ENCODE results near the gene FURIN. TPM values are rescaled to one million over a fixed set of nuclear protein-coding genes. Genes with fewer than 3 reads are reported as not detected.
A peak's percentile ranks its signal among the peaks of the same experiment; 100 is the strongest.

The FURIN gene
- total and polyA plus RNA-seq, 2 of the 4 experiments (the other 2 are of a cell fraction), result 34.8 to 54.3 TPM

DNA sequence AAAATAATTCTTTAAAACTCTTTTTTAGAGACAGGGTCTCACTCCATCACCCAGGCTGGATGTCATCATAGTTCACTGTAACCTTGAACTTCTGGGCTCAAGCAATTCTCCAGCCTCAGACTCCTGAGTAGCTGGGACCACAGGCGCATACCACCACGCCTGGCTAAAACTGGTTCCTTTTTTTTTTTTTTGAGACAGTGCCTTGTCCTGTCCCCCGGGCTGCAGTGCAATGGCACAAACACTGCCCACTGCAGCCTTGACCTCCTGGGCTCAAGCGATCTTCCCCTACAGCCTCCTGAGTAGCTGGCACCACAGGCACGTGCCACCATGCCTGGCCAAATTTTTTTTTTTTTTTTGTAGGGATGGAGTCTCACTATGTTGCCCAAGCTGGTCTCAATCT, 23.7 kb upstream of the FURIN start:
- TF ChIP-seq SMC3 (IDR thresholded peaks at IDR 0.05; ENCODE audit: low read depth, low read length) (no peak), NFE2L2 (IDR thresholded peaks at IDR 0.05; ENCODE audit: low read depth, low read length) (no peak), RCOR1 (IDR thresholded peaks at IDR 0.05; ENCODE audit: insufficient replicate concordance, low read length) (no peak), FOS (IDR thresholded peaks at IDR 0.05; ENCODE audit: low read depth, low read length) (no peak), MXI1 (IDR thresholded peaks at IDR 0.05; ENCODE audit: borderline replicate concordance, low read depth, low read length) (no peak), MAZ (IDR thresholded peaks at IDR 0.05; ENCODE audit: borderline replicate concordance, low read depth, low read length) (no peak), CHD1 (IDR thresholded peaks at IDR 0.05; ENCODE audit: low read depth, low read length) (no peak), CEBPB (IDR thresholded peaks at IDR 0.05; ENCODE audit: low read depth, low read length) (no peak)
- TF ChIP-seq, protein P1, sequence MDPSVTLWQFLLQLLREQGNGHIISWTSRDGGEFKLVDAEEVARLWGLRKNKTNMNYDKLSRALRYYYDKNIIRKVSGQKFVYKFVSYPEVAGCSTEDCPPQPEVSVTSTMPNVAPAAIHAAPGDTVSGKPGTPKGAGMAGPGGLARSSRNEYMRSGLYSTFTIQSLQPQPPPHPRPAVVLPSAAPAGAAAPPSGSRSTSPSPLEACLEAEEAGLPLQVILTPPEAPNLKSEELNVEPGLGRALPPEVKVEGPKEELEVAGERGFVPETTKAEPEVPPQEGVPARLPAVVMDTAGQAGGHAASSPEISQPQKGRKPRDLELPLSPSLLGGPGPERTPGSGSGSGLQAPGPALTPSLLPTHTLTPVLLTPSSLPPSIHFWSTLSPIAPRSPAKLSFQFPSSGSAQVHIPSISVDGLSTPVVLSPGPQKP (IDR thresholded peaks at IDR 0.05; ENCODE audit: borderline replicate concordance, low read depth, low read length), result no peak
- TF ChIP-seq, protein P2, sequence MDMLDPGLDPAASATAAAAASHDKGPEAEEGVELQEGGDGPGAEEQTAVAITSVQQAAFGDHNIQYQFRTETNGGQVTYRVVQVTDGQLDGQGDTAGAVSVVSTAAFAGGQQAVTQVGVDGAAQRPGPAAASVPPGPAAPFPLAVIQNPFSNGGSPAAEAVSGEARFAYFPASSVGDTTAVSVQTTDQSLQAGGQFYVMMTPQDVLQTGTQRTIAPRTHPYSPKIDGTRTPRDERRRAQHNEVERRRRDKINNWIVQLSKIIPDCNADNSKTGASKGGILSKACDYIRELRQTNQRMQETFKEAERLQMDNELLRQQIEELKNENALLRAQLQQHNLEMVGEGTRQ (IDR thresholded peaks at IDR 0.05; ENCODE audit: low read depth, low read length), result no peak
- Histone ChIP-seq H3K9ac (ENCODE audit: low read depth, low read length) (no peak overlapping the region), H2AK9ac (replicated peaks; ENCODE audit: low read depth, low read length, poor library complexity) (no peak overlapping the region), H3K4ac (ENCODE audit: low read depth, low read length) (peak overlapping the region; percentile 57; the same call in 1 of the 2 replicates), H3K56ac (ENCODE audit: extremely low read depth, insufficient read depth, low read length) (no peak overlapping the region), H2BK5ac (ENCODE audit: low read depth, low read length, poor library complexity, severe bottlenecking) (peak overlapping the region; percentile 29), H2BK120ac (ENCODE audit: low read depth, low read length) (no peak overlapping the region; the same call in 1 of the 2 replicates), H2BK20ac (ENCODE audit: low read depth, low read length) (no peak overlapping the region; the same call in 1 of the 2 replicates), H3K4me1 (ENCODE audit: control insufficient read depth, insufficient read depth, low read length) (peaks cover 7% of the 10 kb centered on the region), H2AFZ (replicated peaks; ENCODE audit: low read length, poor library complexity) (peak overlapping the region; percentile 75), H2AK5ac (ENCODE audit: low read depth, low read length) (0 out of 2 replicates have a peak overlapping the region, but pooled peaks have one; percentile 14), H3K23ac (ENCODE audit: low read depth, low read length) (no peak overlapping the region), H3K14ac (replicated peaks; ENCODE audit: low read depth, low read length) (no peak overlapping the region), H2BK15ac (ENCODE audit: low read depth, low read length) (no peak overlapping the region), H3K27ac (ENCODE audit: insufficient read depth, low read length) (peak overlapping the region; percentile 27; the same call in 1 of the 2 replicates), H3K9me3 (ENCODE audit: control insufficient read depth, insufficient read depth, low read length) (no peaks in the 10 kb centered on the region), H4K20me1 (ENCODE audit: insufficient read depth, low read length) (no peaks in the 10 kb centered on the region), H3K4me2 (ENCODE audit: low read depth, low read length) (no peak overlapping the region), H4K5ac (ENCODE audit: low read depth, low read length) (no peak overlapping the region), H3K18ac (ENCODE audit: low read depth, low read length) (no peak overlapping the region), H3K27me3 (ENCODE audit: control insufficient read depth, insufficient read depth, low read length) (no peaks in the 10 kb centered on the region), H3K4me3 (ENCODE audit: insufficient read depth, low read depth, low read length) (no peak overlapping the region), H3K9me1 (ENCODE audit: insufficient read depth, low read length) (peaks cover 6% of the 10 kb centered on the region; the same call in 1 of the 2 replicates), H4K91ac (ENCODE audit: insufficient read depth, low read depth, low read length) (no peak overlapping the region; the same call in 1 of the 2 replicates), H3K36me3 (ENCODE audit: control insufficient read depth, insufficient read depth, low read length) (no peaks in the 10 kb centered on the region), H3K79me1 (ENCODE audit: low read depth in 1 of 2, low read length in 2 of 2) (no peaks in the 10 kb centered on the region), H4K8ac (ENCODE audit: low read depth in 2 of 2, low read length in 2 of 2) (peak overlapping the region in 1 of 2 experiments; percentile 65; a peak in 2 of 4 replicates)
- DNase-seq (no peak), ATAC-seq (ENCODE audit: low read depth) (no peak)
- ChIA-PET CTCF (interaction anchor here (0.6 to 1.0 kb wide), 3 partner anchors 11 to 1596 kb away, joined by 3 to 7 read pairs (median 6); no protein-coding TSS in a partner anchor), POLR2A (ENCODE audit: unreplicated experiment) (no interaction called here)
- intact Hi-C loops (cut with micrococcal nuclease), result no loop called here
- dilution Hi-C loops (cut with HindIII; ENCODE audit: low sequenced_read_pairs, unreplicated experiment), result no loop called here
- in situ Hi-C loops (cut with MboI; ENCODE audit: low sequenced_read_pairs), result no loop called here
- no CpG with 5 or more reads among the region's 5 CpGs for WGBS, 2 experiments (ENCODE audit: extremely low coverage in 2 of 2, insufficient read length in 1 of 2)
- no TSS peak for BruUV-seq (replicated peaks)

Data from IMR-90 (cell line).